Astrocyte of the cerebellum (primary cell): ENCODE measurements around the gene LSM4.

Experiments used
- DNase-seq: peaks from one replicate; pipeline ENCODE4 v3.0.0-alpha.2; 2011; ENCODE audit warnings: low read depth
- H3K4me3 ChIP-seq: 2 replicates; pipeline ENCODE4 v1.5.1; 2011; ENCODE audit warnings: mild to moderate bottlenecking, low read depth, low read length, moderate library complexity
- in situ Hi-C: cut with HindIII; loops from 2 replicates; pipeline ENCODE4 v1.10.0; 2017; ENCODE audit warnings: low sequenced_read_pairs
- TF ChIP-seq, protein P1 (sequence below): IDR thresholded peaks from 2 replicates; pipeline ENCODE4 v1.5.1; 2012; ENCODE audit warnings: low read length, low read depth, moderate library complexity, mild to moderate bottlenecking; ENCODE audit errors: missing control alignments

LSM4 gene

DNA sequence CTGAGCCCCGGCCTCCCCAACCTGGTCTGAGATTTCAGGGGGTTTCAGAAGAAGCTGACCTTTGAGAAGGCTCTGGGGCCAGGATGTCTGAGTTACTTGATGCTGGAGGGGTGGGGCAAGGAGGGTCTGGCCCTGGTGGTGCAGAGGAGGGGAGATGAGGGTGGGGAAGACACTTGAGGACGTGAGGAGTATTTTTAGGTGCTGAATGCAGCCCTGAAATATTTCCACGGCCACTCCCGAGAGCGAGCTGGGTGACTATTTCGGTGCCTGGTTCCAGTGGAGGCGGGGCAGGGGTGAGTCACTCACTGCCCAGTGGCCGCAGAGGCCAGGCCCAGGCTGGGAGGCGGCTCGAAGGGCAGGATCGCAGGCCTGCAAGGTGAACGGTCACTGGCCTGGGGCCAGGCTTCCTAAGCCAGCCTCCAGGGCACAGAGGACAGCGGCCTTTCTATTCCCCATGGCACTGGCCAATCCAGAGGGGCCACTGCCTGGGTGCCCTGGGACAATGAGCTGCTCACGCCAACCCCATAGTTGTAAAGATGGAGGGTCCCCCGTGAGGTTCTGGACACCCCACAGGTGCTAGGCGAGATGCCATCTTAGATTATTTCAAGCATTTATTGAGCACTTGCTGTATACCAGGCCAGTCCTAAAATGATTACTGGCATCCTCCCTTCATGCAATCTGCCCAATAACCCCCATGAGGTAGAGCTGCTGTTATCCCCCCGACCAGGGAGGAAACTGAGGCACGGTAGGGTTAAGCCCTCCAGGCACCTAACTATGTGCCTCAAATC, 21.8 kb downstream of the LSM4 start:
- no peak overlapping the region for H3K4me3 ChIP-seq
- DNase-seq: no peak
- TF ChIP-seq, protein P1, sequence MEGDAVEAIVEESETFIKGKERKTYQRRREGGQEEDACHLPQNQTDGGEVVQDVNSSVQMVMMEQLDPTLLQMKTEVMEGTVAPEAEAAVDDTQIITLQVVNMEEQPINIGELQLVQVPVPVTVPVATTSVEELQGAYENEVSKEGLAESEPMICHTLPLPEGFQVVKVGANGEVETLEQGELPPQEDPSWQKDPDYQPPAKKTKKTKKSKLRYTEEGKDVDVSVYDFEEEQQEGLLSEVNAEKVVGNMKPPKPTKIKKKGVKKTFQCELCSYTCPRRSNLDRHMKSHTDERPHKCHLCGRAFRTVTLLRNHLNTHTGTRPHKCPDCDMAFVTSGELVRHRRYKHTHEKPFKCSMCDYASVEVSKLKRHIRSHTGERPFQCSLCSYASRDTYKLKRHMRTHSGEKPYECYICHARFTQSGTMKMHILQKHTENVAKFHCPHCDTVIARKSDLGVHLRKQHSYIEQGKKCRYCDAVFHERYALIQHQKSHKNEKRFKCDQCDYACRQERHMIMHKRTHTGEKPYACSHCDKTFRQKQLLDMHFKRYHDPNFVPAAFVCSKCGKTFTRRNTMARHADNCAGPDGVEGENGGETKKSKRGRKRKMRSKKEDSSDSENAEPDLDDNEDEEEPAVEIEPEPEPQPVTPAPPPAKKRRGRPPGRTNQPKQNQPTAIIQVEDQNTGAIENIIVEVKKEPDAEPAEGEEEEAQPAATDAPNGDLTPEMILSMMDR: no peak
- in situ Hi-C loops: no loop called here

DNA sequence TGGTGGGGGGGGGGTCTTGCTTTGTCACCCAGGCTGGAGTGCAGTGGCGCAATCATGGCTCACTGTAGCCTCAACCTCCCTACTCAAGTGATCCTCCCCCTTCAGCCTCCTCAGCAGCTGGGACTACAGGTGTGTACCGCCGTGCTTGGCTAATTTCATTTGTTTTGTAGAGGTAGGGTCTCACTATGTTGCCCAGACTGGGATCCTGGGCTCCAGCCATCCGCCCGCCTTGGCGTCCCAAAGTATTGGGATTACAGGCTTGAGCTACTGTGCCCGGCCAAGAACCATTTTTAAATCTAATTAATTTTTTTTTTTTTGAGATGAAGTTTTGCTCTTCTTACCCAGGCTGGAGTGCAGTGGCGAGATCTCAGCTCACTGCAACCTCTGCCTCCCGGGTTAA, 23.2 kb downstream of the LSM4 start:
- TF ChIP-seq, protein P1: no peak
- DNase-seq: no peak
- no peak overlapping the region for H3K4me3 ChIP-seq
- in situ Hi-C loops: no loop called here

DNA sequence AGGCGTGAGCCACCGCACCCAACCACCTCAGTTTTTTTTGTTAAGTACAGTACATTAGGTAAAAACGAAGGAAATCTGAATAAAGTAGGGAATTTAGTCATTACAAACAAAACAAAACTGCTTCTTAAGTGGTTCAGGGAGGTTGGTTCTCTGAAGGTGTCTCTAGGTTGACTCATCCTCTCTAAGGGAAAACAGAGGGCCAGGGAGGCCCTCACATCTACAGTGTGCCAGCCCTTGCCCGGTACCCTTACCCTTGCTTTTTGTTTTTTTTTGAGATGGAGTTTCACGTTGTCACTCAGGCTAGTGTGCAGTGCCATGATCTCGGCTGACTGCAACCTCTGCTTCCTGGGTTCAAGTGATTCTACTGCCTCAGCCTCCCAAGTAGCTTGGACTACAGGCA, 24.3 kb downstream of the LSM4 start:
- TF ChIP-seq, protein P1: no peak
- no peak overlapping the region for H3K4me3 ChIP-seq
- in situ Hi-C loops: no loop called here
- DNase-seq: no peak

DNA sequence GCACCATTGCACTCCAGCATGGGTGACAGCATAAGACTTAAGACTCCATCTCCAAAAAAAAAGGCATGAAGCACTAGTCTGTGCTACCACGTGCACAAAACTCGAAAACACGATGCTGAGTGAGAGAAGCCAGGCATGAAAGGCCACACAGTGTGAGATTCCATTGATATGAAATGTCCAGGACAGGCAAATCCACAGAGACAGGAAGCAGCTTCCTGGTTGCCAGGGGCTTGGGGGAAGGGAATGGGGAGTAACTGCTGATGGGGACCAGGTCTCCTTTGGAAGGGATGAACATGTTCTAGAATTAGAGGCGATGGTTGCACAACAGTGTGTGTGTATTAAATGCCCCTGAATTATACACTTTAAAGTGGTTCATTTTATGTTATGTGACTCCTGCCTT, 25.6 kb downstream of the LSM4 start:
- TF ChIP-seq, protein P1: no peak
- DNase-seq: no peak
- no peak overlapping the region for H3K4me3 ChIP-seq
- in situ Hi-C loops: no loop called here

DNA sequence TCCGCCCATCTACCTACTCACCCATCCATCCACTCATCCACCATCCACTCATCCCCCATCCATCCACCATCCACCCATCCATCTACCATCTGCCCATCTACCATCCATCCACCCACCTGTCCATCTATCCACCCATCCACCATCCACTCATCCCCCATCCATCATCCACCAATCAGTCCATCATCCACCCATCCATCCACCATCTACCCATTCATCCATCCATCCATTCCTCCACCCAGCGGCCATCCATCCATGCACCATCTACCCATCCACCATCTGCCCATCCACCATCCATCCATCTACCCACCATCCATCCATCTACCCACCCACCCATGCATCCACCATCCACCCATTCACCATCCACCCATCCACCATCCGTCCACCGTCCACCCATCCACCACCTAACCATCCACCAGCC, 27.8 kb downstream of the LSM4 start:
- TF ChIP-seq, protein P1: no peak
- in situ Hi-C loops: no loop called here

DNA sequence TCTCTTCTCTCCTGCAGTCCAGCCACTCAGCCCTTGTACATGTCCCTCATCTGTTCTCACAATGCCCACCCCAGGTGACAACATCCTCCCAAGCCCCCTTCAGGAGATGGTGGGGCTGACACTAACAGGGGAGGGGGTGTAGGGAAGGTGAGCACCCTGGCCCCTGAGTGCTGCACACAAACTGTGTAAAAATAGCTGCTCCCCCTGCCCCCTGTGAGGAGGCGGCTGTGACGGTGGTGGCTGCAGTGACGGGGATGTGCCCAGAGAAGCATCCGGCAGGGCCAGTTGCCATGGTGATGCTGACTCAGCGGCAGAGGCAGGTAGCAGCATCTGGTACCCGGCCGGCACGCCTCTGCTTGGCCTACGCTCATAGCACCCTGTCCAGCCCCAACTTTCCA, 28.4 kb downstream of the LSM4 start:
- H3K4me3 ChIP-seq: no peak overlapping the region
- in situ Hi-C loops: no loop called here
- no peak for DNase-seq
- TF ChIP-seq, protein P1: no peak

More for the DNA sequence above, 27.8 kb downstream of the LSM4 start:
- DNase-seq: no peak
- no peak overlapping the region for H3K4me3 ChIP-seq
